SK-N-SH treated with all-trans-retinoic acid at 6 μM for 48 hours (cell line): ENCODE data around the gene OGN.

ENCODE experiments used
- PATZ1 ChIP-seq: fragments of 250-450 bp; sonication (Bioruptor Pico); IDR thresholded peaks from 2 replicates; pipeline ENCODE4 v1.8.0; 2020; ENCODE audit warnings: mild to moderate bottlenecking, moderate library complexity, borderline replicate concordance
- RARB ChIP-seq: fragments of 250-450 bp; sonication (Bioruptor Pico); IDR thresholded peaks from 2 replicates; pipeline ENCODE4 v1.8.0; 2021; ENCODE audit warnings: mild to moderate bottlenecking, moderate library complexity
- ZFP30 ChIP-seq: fragments of 450-650 bp; formaldehyde crosslinking; IDR thresholded peaks from 2 replicates; pipeline ENCODE4 v1.5.0; 2022; ENCODE audit warnings: mild to moderate bottlenecking, moderate library complexity
- ZNF8 ChIP-seq: fragments of 450-650 bp; formaldehyde crosslinking; IDR thresholded peaks from 2 replicates; pipeline ENCODE4 v1.5.0; 2020; ENCODE audit warnings: mild to moderate bottlenecking, moderate library complexity

- TF ChIP-seq RARB (no peak), ZNF8 (CRISPR knock-in tag) (no peak), ZFP30 (CRISPR knock-in tag) (no peak), PATZ1 (CRISPR knock-in tag) (no peak)
Measured at GRCh38 chr9:92350740-92351133, 53.6 kb downstream of the OGN start.
